Lower leg skin (tissue), 3 donors: ENCODE data around the gene RETREG3.

Experiments used
- POLR2A ChIP-seq, 2 donors: fragments of 450-650 bp; IDR thresholded peaks; one replicate each; pipeline ENCODE4 v1.6.1; 2016 to 2017; ENCODE audit warnings: antibody characterized with exemption in 2 of 2, mild to moderate bottlenecking in 1 of 2, moderate library complexity in 1 of 2
- TF ChIP-seq, protein P1 (sequence below), 3 donors: fragments of 450-650 bp; IDR thresholded peaks; one replicate each; pipeline ENCODE4 v1.5.1; 2016; ENCODE audit warnings: antibody characterized with exemption in 3 of 3, mild to moderate bottlenecking in 3 of 3, moderate library complexity in 2 of 3

GRCh38 chr17:42573095-42573494, 36.1 kb downstream of the RETREG3 start:
- TF ChIP-seq, protein P1, sequence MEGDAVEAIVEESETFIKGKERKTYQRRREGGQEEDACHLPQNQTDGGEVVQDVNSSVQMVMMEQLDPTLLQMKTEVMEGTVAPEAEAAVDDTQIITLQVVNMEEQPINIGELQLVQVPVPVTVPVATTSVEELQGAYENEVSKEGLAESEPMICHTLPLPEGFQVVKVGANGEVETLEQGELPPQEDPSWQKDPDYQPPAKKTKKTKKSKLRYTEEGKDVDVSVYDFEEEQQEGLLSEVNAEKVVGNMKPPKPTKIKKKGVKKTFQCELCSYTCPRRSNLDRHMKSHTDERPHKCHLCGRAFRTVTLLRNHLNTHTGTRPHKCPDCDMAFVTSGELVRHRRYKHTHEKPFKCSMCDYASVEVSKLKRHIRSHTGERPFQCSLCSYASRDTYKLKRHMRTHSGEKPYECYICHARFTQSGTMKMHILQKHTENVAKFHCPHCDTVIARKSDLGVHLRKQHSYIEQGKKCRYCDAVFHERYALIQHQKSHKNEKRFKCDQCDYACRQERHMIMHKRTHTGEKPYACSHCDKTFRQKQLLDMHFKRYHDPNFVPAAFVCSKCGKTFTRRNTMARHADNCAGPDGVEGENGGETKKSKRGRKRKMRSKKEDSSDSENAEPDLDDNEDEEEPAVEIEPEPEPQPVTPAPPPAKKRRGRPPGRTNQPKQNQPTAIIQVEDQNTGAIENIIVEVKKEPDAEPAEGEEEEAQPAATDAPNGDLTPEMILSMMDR (IDR thresholded peaks at IDR 0.05) = no peak
- TF ChIP-seq POLR2A (IDR thresholded peaks at IDR 0.05) = no peak
